HEK293 (cell line): ENCODE data around the gene EFCAB14.

Experiments
- CTCF ChIA-PET: fragments of 350-600 bp; formaldehyde crosslinking; extraction: SDS; loops from one replicate; lab custom pipeline; 2021; ENCODE audit warnings: antibody characterized with exemption; lab: Yijun Ruan, JAX
- POLR2A ChIA-PET: fragments of 300-600 bp; formaldehyde crosslinking; extraction: SDS; loops from one replicate; lab custom pipeline; 2020; ENCODE audit warnings: antibody characterized with exemption, inconsistent platforms; lab: Yijun Ruan, JAX
- H3K27ac ChIP-seq: fragments of 200-500 bp; sonication (Bioruptor generic); 2 replicates; pipeline ENCODE4 v1.5.1; 2014; ENCODE audit warnings: low read depth, low read length, control low read depth, inconsistent platforms; ENCODE audit errors: extremely low read depth
- H3K36me3 ChIP-seq, 2 experiments: fragments of 200-500 bp in 1 of 2; sonication (Bioruptor generic) in 1 of 2; 1 replicate in 1 of 2; 2 replicates in 1 of 2; pipeline ENCODE4 v1.5.1; 2014 to 2017; ENCODE audit warnings: inconsistent platforms in 2 of 2, low read length in 2 of 2; ENCODE audit not compliant: control insufficient read depth in 2 of 2, insufficient read depth in 1 of 2
- H3K4me1 ChIP-seq: fragments of 200-500 bp; sonication (Bioruptor generic); 2 replicates; pipeline ENCODE4 v1.5.1; 2014; ENCODE audit warnings: mild to moderate bottlenecking, low read length, inconsistent platforms; ENCODE audit not compliant: control insufficient read depth, insufficient read depth
- H3K4me3 ChIP-seq: 2 replicates; pipeline ENCODE4 v1.5.1; 2011; ENCODE audit warnings: low read depth, mild to moderate bottlenecking, control low read depth, low read length, moderate library complexity
- H3K9me3 ChIP-seq: fragments of 200-500 bp; sonication (Bioruptor generic); 2 replicates; pipeline ENCODE4 v1.5.1; 2014; ENCODE audit warnings: low read depth, low read length, inconsistent platforms; ENCODE audit not compliant: control insufficient read depth, insufficient read depth
- HIC1 ChIP-seq: fragments of 450-650 bp; formaldehyde crosslinking; IDR thresholded peaks from 2 replicates; pipeline ENCODE4 v1.5.1; 2016; ENCODE audit warnings: missing biosample characterization, missing genetic modification characterization
- KLF9 ChIP-seq: fragments of 450-650 bp; formaldehyde crosslinking; IDR thresholded peaks from 2 replicates; pipeline ENCODE4 v1.5.1; 2016; ENCODE audit warnings: missing biosample characterization, missing genetic modification characterization, low read depth
- MYNN ChIP-seq: fragments of 450-650 bp; formaldehyde crosslinking; IDR thresholded peaks from 2 replicates; pipeline ENCODE4 v1.5.1; 2016; ENCODE audit warnings: missing biosample characterization, missing genetic modification characterization, borderline replicate concordance
- PRDM4 ChIP-seq: fragments of 450-650 bp; formaldehyde crosslinking; IDR thresholded peaks from 2 replicates; pipeline ENCODE4 v1.5.1; 2017; ENCODE audit warnings: missing biosample characterization, missing genetic modification characterization
- REPIN1 ChIP-seq: fragments of 450-650 bp; formaldehyde crosslinking; IDR thresholded peaks from 2 replicates; pipeline ENCODE4 v1.5.1; 2017; ENCODE audit warnings: missing biosample characterization, missing genetic modification characterization, low read depth
- SETDB1 ChIP-seq: IDR thresholded peaks from one replicate; pipeline ENCODE4 v1.6.1; 2017; ENCODE audit warnings: mild to moderate bottlenecking, low read length, moderate library complexity, mixed read lengths; ENCODE audit not compliant: insufficient read length
- ZBTB11 ChIP-seq: fragments of 450-650 bp; formaldehyde crosslinking; conservative IDR thresholded peaks from 2 replicates; pipeline ENCODE4 v1.5.1; 2016; ENCODE audit warnings: low read depth, missing biosample characterization, missing genetic modification characterization
- ZNF132 ChIP-seq: fragments of 450-650 bp; formaldehyde crosslinking; IDR thresholded peaks from 2 replicates; pipeline ENCODE4 v1.5.1; 2017; ENCODE audit warnings: missing biosample characterization, missing genetic modification characterization, borderline replicate concordance
- ZNF146 ChIP-seq: fragments of 450-650 bp; formaldehyde crosslinking; IDR thresholded peaks from 2 replicates; pipeline ENCODE4 v1.5.1; 2016; ENCODE audit warnings: missing biosample characterization, missing genetic modification characterization
- ZNF148 ChIP-seq: fragments of 450-650 bp; formaldehyde crosslinking; IDR thresholded peaks from 2 replicates; pipeline ENCODE4 v1.5.0; 2017; ENCODE audit warnings: missing biosample characterization, missing genetic modification characterization, borderline replicate concordance
- ZNF2 ChIP-seq: fragments of 450-650 bp; formaldehyde crosslinking; IDR thresholded peaks from 2 replicates; pipeline ENCODE4 v1.5.1; 2016; ENCODE audit warnings: missing biosample characterization, missing genetic modification characterization
- ZNF223 ChIP-seq: fragments of 450-650 bp; formaldehyde crosslinking; IDR thresholded peaks from 2 replicates; pipeline ENCODE4 v1.5.1; 2016; ENCODE audit warnings: missing biosample characterization, missing genetic modification characterization
- ZNF302 ChIP-seq: fragments of 450-650 bp; formaldehyde crosslinking; IDR thresholded peaks from 2 replicates; pipeline ENCODE4 v1.5.1; 2016; ENCODE audit warnings: missing biosample characterization, missing genetic modification characterization, low read depth
- ZNF398 ChIP-seq: fragments of 450-650 bp; formaldehyde crosslinking; IDR thresholded peaks from 2 replicates; pipeline ENCODE4 v1.5.1; 2017; ENCODE audit warnings: missing biosample characterization, missing genetic modification characterization
- ZNF530 ChIP-seq: fragments of 450-650 bp; formaldehyde crosslinking; IDR thresholded peaks from 2 replicates; pipeline ENCODE4 v1.5.1; 2016; ENCODE audit warnings: low read depth, missing biosample characterization, missing genetic modification characterization
- ZNF571 ChIP-seq: fragments of 450-650 bp; formaldehyde crosslinking; IDR thresholded peaks from 2 replicates; pipeline ENCODE4 v1.5.0; 2017; ENCODE audit warnings: missing biosample characterization, missing genetic modification characterization
- ZNF580 ChIP-seq: fragments of 450-650 bp; formaldehyde crosslinking; IDR thresholded peaks from 2 replicates; pipeline ENCODE4 v1.5.1; 2016; ENCODE audit warnings: missing biosample characterization, missing genetic modification characterization
- ZNF639 ChIP-seq: fragments of 450-650 bp; formaldehyde crosslinking; IDR thresholded peaks from 2 replicates; pipeline ENCODE4 v1.5.1; 2016; ENCODE audit warnings: missing biosample characterization, missing genetic modification characterization
- ZNF785 ChIP-seq: fragments of 450-650 bp; formaldehyde crosslinking; IDR thresholded peaks from 2 replicates; pipeline ENCODE4 v1.5.1; 2016; ENCODE audit warnings: missing biosample characterization, missing genetic modification characterization

The EFCAB14 gene

GRCh38 chr1:46655848-46656247, 63.1 kb downstream of the EFCAB14 start:
- ChIA-PET CTCF (interaction anchor here (0.9 to 1.3 kb wide), 3 partner anchors 23 to 55 kb away, joined by 3 read pairs; no protein-coding TSS in a partner anchor), POLR2A (no interaction called here)
- Histone ChIP-seq H3K36me3 (peaks cover 13 to 82% of the 10 kb centered on the region in 2 experiments), H3K9me3 (no peaks in the 10 kb centered on the region), H3K4me1 (no peaks in the 10 kb centered on the region), H3K27ac (no peak overlapping the region), H3K4me3 (no peak overlapping the region)
- TF ChIP-seq ZNF530 (tag by site-specific recombination) = no peak
- TF ChIP-seq ZNF785 = no peak
- TF ChIP-seq ZNF148 = no peak
- no peak for TF ChIP-seq ZNF146 (tag by site-specific recombination)
- TF ChIP-seq ZNF302 (tag by site-specific recombination) = no peak
- TF ChIP-seq ZNF398 (tag by site-specific recombination) = no peak
- no peak for TF ChIP-seq HIC1 (tag by site-specific recombination)
- no peak for TF ChIP-seq PRDM4
- no peak for TF ChIP-seq MYNN
- no peak for TF ChIP-seq ZNF580 (tag by site-specific recombination)
- no peak for TF ChIP-seq ZNF2 (tag by site-specific recombination)
- no peak for TF ChIP-seq ZNF132
- TF ChIP-seq ZNF639 (tag by site-specific recombination) = no peak
- TF ChIP-seq REPIN1 (tag by site-specific recombination) = no peak
- TF ChIP-seq ZNF571 (tag by site-specific recombination) = no peak
- no peak for TF ChIP-seq KLF9 (tag by site-specific recombination)
- no peak for TF ChIP-seq ZBTB11 (tag by site-specific recombination)
- no peak for TF ChIP-seq SETDB1
- no peak for TF ChIP-seq ZNF223
